ENCODE measurements around the gene NRXN2. TPM values are rescaled to one million over a fixed set of nuclear protein-coding genes. Genes with fewer than 3 reads are reported as not detected.

The NRXN2 gene
- total and polyA plus RNA-seq, 10 of the 15 experiments (the other 5 are each of a cell fraction or from before 2014, with no cell fraction given), result 0.03 to 1.4 (median 0.23) TPM

- no peaks in the 10 kb centered on the region for H3K36me3 ChIP-seq (ENCODE audit: control insufficient read depth in 2 of 2, insufficient read depth in 2 of 2, low read length in 1 of 2)
- no peaks in the 10 kb centered on the region for H3K79me2 ChIP-seq (ENCODE audit: control insufficient read depth, insufficient read depth, low read length)
- H3K9ac ChIP-seq (ENCODE audit: control insufficient read depth, insufficient read depth, low read length), result no peak overlapping the region
- intact Hi-C loops (cut with micrococcal nuclease; ENCODE audit: unreplicated experiment), result no loop called here
- no peaks in the 10 kb centered on the region for H3K27me3 ChIP-seq (replicated peaks in 1 of 2; ENCODE audit: control insufficient read depth in 2 of 2, insufficient read depth in 2 of 2, low read length in 1 of 2)
- WGBS (ENCODE audit: insufficient coverage, insufficient replicate concordance, low lambda C conversion rate, missing lambda C conversion rate), result 82% methylated on average over 35 of the region's 43 CpGs
- no peak overlapping the region for H3K4me3 ChIP-seq
- H2AFZ ChIP-seq (ENCODE audit: control insufficient read depth, low read depth, low read length), result no peak overlapping the region
- ATAC-seq (no peak), DNase-seq (ENCODE audit: low read depth, low spot score) (no peak), FAIRE-seq (no peak)
- in situ Hi-C loops (cut with MboI), result no loop called here
- H3K9me3 ChIP-seq (replicated peaks; ENCODE audit: control insufficient read depth, insufficient read depth, low read length), result no peaks in the 10 kb centered on the region
- ChIA-PET POLR2A (no interaction called here), CTCF (no interaction called here), RAD21 (ENCODE audit: unreplicated experiment) (no interaction called here), SMC1A (ENCODE audit: uncharacterized antibody, unreplicated experiment) (no interaction called here)
- H3K4me2 ChIP-seq (ENCODE audit: control insufficient read depth, insufficient read depth), result no peak overlapping the region
- no peak for TF ChIP-seq ELK1 (IDR thresholded peaks at IDR 0.05; ENCODE audit: low read depth, low read length)
- TF ChIP-seq HDGF (IDR thresholded peaks at IDR 0.05), result no peak
- no peak for TF ChIP-seq CTCF (IDR thresholded peaks at IDR 0.05 in 2 of 3, conservative IDR thresholded peaks at IDR 0.05 in 1 of 3; ENCODE audit: control insufficient read depth in 2 of 3, extremely low read depth in 1 of 3, insufficient read depth in 1 of 3, low read depth in 3 of 3, low read length in 3 of 3)
- TF ChIP-seq MLLT1 (IDR thresholded peaks at IDR 0.05), result no peak
- TF ChIP-seq ZSCAN29 (IDR thresholded peaks at IDR 0.05), result no peak
- no peak for TF ChIP-seq TARDBP (IDR thresholded peaks at IDR 0.05; ENCODE audit: borderline replicate concordance)
- no peak for TF ChIP-seq CBX5 (IDR thresholded peaks at IDR 0.05; ENCODE audit: low read depth)
- no peak for TF ChIP-seq CUX1 (IDR thresholded peaks at IDR 0.05; ENCODE audit: insufficient replicate concordance, low read depth, low read length)
- no peak for TF ChIP-seq MXI1 (IDR thresholded peaks at IDR 0.05; ENCODE audit: low read depth, low read length)
- no peak for TF ChIP-seq POLR2AphosphoS5 (IDR thresholded peaks at IDR 0.05; ENCODE audit: low read length)
- no peak for TF ChIP-seq KLF5 (IDR thresholded peaks at IDR 0.05; ENCODE audit: partially characterized antibody)
- TF ChIP-seq PBX3 (IDR thresholded peaks at IDR 0.05; ENCODE audit: insufficient replicate concordance, low read depth, low read length), result no peak
- no peaks in the 10 kb centered on the region for H4K20me1 ChIP-seq (ENCODE audit: control insufficient read depth, insufficient read depth)
- H3K4me1 ChIP-seq (ENCODE audit: control insufficient read depth, insufficient read depth, low read length), result no peaks in the 10 kb centered on the region
- no TSS peak for BruUV-seq (replicated peaks)
- no peak overlapping the region for H3K27ac ChIP-seq (ENCODE audit: control insufficient read depth, insufficient read depth)
Measured at GRCh38 chr11:64753380-64754123, 30.6 kb upstream of the NRXN2 start.
